CD4-positive, alpha-beta T cell treated with Interleukin-15 for 1 hour (primary cell): Measurements from ENCODE around the gene NFATC4.

ENCODE experiments used
- DNase-seq: peaks from one replicate; pipeline ENCODE4 v3.0.0-alpha.2; 2020

The NFATC4 gene

DNA sequence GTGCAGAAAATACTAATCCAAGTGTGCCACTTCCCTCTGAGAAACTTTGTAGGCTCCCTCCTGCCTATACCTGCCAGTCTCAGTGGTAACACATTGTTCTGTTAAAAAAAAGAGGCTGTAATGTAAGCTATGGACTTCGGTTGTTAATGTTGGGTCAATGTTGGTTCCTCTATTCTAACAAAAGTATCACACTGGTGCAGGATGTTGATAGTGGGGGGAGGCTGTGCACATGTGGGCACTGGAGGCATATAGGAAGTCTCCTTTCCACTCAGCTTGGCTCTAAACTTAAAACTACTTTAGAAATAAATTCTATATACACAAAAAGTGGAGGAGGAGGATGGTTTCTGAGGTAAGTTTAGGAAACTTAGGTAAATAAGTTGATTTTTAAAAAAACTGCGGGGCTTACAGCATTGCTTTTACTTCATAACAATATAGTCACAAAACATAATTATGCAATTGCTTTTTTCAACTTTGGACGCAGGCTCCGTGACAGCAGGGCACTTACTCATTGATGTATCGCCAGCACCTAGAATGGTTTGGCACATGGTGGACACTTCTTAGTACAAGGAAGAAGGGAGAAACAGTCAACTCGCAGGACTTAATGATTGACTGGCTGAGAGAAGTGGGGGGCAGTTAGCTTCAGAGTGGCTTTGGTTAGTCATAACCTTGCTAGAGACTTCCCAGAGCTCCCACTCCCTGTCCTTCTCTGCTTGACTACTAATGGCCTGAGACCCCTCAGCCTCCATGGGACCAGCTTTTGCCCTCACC lies 22.9 kb downstream of the NFATC4 start:
- DNase-seq: no peak

GRCh38 chr14:24392325-24393091 lies 24.5 kb downstream of the NFATC4 start:
- no peak for DNase-seq

DNA sequence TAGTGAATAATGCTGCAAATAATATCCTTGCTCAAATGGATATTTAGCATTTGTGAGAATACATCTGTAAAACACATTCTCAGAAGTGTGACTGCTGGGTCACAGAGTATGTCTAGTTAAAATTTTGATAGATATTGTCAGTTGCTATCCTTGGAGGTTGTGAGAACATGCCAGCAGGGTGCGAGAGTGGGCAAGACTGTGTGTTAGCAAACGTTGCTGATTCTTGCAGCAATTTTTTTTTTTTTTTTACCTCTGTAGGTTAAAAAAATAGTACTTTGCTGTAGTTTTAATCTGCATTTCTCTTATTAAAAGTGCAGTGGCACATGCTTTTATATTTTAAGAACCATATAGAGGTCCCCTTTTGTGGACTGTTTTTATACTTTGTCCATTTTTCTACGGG lies 26.3 kb downstream of the NFATC4 start:
- no peak for DNase-seq

- DNase-seq: no peak
Observed at GRCh38 chr14:24395609-24396582, 27.9 kb downstream of the NFATC4 start.

DNA sequence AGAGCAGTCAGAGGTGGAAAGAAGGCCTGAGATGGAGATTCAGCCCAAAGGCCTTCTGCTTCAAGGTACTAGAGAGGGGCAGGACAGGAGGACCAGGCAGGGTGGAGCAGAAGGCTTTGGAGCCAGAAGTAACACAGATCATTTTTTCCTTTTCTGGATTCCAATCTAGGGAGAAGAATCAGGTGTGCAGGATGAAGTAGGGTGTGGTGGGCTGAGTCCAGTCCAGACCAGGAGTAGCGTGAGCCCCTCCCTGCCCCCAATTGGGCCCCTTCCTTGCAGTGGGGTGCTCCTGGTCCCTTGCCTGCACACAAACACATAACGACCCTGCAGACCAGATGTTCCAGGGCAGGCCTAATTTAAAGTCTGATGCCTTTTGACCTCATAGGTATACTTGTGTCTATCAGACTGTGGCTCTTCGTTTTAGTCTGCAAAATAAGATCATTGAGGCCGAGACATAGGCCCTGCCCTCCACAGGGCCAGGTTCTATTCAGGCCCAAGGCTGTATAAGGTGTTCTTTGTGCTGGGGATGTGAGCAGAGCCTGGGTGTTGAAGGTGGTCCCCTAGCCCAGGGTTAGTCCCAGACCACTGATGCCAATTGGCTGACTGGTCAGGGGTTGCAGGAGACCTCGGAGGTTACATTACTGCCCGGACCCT lies 29.8 kb downstream of the NFATC4 start:
- no peak for DNase-seq

- no peak for DNase-seq
Observed at GRCh38 chr14:24398293-24398652, 30.3 kb downstream of the NFATC4 start.

GRCh38 chr14:24398653-24399446 lies 30.9 kb downstream of the NFATC4 start, which contains the start of gene NYNRIN:
NYNRIN (plus strand) TSS chr14:24399003; CDS start chr14:24399247, 244 bp downstream.
- DNase-seq: no peak

DNA sequence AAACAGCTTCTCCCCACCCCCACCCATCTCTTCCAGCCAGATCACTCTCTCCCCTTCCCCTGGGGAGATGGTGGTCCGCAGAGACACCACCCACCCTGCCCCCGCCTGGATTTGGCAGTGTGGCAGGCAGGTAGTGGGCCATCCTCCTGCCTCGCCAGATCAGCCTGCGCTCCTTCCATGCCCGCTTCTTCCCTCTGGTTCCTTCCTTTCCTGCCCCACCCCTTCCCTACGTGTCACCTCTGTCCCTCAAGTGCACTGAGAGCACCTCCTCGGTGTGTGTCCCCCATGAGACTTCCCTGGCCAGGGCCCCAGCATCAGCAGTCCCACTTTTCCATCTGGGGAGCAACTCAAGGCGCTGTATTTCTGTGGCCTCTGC lies 31.5 kb downstream of the NFATC4 start:
- no peak for DNase-seq

GRCh38 chr14:24399999-24400718 lies 32.2 kb downstream of the NFATC4 start:
- DNase-seq: no peak

DNA sequence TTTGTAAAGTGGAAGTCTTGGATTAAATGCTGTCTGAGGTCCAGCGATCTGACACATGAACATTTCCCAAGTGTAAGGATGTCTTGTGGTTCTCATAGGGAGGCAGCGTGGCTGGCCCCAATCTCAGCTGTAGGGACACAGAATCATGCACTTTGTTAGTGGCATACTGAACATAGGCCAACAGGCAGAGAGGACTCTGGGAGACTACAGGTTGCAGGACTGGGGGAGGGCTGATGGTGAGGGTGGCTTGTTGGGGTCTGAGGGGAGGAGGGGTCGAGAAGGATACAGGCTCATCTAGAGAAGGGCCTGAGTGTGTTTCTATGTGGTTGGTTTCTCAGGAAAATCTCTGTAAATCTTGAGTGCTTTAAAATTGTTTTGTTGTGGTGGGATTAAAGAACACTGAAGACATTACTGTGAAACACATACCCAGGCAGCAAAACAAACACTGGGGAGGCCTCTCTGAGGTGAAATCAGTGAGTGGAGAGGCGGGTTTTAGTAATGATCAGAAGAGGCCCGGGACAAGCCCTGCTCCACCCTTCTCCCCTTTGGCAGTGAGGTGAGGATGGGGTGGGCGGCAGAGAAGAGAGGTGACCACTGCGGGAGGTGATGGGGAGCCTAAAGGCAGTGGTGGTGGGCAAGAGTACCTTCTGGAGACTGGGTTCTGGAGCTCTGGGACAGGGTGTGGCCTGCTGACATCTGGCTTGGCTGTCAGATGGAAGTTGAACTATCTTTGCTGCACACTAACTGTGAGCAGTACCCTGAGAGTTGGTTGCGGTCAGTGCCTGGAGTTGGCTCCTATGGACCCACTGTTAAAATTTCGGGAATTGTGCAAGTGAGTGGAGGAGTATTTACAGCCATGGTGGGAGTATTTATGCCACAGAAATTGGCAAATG lies 34.1 kb downstream of the NFATC4 start:
- no peak for DNase-seq

DNA sequence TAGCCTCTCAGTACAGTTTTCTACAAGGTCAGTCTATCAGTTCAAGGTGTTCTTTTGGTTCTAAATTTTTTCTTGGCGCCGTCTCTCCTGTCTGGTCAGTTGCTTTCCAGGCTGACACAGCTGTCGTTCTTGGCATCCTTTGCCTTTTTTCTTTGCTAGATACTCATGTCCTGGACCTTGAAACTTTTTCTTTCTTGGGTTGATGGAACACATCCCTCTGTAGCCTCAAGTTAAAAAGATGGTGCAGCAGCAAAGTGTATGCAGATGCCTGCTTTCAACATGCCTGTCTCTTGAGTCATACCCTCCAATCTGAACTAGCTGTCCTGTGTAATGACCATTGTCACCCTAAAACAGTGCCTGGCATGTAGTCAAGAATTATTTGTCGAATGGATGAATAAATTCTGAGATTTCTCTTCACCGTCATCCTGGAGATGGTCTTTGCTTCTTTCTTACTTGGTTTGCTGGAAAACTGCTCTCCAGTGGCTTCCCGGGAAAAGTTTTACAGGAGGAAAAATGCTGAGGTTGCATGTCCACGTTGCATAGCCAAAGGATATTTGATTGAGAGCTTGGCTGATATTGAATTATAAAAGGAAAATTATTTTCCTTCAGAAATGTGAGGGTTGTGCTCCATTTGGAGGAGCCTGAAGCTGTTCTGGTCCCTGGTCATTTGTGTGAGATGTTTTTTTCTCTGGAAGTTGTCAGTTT lies 35.5 kb downstream of the NFATC4 start:
- no peak for DNase-seq

DNA sequence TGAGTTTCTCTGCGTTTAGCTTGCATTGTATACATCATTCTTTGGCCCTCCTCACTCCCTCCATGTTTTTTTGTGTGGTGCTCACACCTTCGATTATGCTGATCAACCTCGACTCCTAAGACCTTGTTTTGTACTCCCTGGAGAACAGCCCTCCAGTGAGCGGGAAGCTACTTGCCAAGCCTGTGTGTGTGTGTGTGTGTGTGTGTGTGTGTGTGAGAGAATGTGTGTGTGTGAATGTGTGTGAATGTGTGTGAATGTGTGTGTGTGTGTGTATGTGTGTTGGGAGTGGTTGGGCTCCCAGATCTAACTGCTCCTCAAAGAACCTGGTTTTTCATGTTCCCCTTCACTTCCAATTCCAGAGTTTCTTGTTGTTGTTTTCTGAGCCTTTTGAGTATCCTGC lies 36.8 kb downstream of the NFATC4 start:
- DNase-seq: no peak

DNA sequence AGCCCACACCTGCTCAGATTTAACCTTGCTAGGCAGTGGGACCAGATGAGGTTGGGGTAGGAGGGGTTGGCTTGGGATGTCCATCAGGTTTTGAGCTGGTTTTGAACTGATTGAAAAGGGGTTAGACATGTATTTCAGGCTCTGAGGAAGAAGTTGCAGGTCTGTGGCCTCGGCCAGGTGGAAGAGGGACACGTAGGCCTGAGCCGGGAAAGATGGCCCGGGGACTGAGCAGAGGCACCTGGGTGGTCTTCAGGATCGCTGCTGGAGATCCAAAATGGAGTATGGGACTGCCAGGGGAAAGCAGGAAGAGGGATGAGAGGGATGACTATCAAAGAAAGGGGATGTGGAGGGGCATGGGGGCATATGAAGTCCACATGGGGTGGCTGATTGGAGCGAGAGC lies 38.4 kb downstream of the NFATC4 start:
- no peak for DNase-seq

GRCh38 chr14:24407608-24408325 lies 39.8 kb downstream of the NFATC4 start:
- no peak for DNase-seq

- DNase-seq: no peak
Observed at GRCh38 chr14:24408764-24409163, 40.8 kb downstream of the NFATC4 start.

GRCh38 chr14:24409192-24409591 lies 41.2 kb downstream of the NFATC4 start:
- DNase-seq: no peak

DNA sequence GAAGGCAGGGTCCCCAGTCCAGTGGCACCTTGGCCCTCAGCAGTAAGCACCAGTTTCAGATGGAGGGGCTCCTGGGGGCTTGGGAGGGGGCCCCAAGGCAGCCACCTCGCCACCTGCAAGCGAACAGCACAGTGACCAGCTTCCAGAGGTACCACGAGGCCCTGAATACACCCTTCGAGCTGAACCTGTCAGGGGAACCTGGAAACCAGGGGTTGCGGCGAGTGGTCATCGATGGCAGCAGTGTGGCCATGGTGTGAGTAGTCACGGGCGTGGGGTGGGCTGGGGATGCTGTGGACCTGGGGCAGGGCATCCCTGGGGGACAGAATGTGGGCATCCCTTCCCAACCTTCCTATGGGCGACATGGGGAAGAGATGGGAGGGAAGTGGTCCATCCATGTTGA lies 42.0 kb downstream of the NFATC4 start:
- DNase-seq: no peak
